Measurements from ENCODE around the gene WDFY4.

DNA sequence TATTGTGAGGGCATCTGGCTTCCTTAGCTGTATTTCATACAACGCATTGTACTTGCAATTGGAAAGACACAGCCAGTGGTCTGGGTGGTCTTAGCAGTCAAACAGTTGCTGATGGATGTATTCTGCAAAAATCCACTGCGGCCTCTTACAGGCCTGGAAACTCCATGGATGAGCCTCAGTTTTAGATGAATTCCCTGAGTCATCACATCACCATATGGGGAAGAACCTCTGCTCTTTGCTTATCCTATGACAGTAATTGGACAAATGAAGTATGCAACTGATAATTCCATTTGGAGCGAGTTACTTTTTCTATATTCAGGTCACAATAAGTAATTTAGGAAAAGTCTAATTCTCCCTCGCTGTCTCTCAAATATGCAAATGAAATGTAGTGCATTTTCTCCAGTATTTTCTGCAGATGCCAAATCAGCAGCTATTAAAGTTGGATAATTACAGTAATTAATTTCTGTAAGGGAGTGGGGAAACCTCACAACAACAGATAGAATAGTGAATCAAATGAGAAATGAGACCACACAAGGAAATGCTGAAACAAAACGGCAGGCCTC is 78.8 kb downstream of the WDFY4 start:
- TF ChIP-seq, protein P1, sequence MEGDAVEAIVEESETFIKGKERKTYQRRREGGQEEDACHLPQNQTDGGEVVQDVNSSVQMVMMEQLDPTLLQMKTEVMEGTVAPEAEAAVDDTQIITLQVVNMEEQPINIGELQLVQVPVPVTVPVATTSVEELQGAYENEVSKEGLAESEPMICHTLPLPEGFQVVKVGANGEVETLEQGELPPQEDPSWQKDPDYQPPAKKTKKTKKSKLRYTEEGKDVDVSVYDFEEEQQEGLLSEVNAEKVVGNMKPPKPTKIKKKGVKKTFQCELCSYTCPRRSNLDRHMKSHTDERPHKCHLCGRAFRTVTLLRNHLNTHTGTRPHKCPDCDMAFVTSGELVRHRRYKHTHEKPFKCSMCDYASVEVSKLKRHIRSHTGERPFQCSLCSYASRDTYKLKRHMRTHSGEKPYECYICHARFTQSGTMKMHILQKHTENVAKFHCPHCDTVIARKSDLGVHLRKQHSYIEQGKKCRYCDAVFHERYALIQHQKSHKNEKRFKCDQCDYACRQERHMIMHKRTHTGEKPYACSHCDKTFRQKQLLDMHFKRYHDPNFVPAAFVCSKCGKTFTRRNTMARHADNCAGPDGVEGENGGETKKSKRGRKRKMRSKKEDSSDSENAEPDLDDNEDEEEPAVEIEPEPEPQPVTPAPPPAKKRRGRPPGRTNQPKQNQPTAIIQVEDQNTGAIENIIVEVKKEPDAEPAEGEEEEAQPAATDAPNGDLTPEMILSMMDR (IDR thresholded peaks at IDR 0.05): no peak
- TF ChIP-seq EZH2 (IDR thresholded peaks at IDR 0.05) (no peak), EZH2phosphoT487 (IDR thresholded peaks at IDR 0.05) (no peak)
